ENCODE results near the gene SMYD3. TPM values are rescaled to one million over a fixed set of nuclear protein-coding genes. Genes with fewer than 3 reads are reported as not detected.

Gene SMYD3
- total RNA-seq, 1 donor from 2014 or later, result 0.32 TPM

DNA sequence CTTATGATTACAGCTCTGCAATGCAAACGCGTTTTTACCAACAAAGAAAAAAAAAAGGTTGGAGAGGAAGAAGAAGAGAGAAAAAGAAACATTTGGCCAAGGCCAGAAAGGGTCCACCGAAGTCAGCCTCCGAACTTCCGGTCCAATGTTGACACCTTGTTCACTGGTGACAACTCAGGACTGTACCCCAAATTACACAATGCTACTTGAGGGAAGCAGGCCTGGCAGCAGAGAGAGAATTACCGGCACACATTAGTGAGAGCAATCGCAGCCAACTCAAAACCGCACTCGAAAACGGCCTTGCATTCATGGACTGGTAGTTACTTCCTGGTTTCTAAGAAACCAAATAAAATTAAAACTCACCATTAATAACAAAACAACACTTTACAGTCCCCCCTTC, 699.8 kb downstream of the SMYD3 start:
- Histone ChIP-seq H3K4me3 (no peak overlapping the region), H3K27ac (no peak overlapping the region), H3K27me3 (no peaks in the 10 kb centered on the region), H3K9me3 (no peaks in the 10 kb centered on the region), H3K36me3 (no peaks in the 10 kb centered on the region), H3K4me1 (no peaks in the 10 kb centered on the region)
- intact Hi-C loops (cut with DNase I), result no loop called here
- TF ChIP-seq, protein P1, sequence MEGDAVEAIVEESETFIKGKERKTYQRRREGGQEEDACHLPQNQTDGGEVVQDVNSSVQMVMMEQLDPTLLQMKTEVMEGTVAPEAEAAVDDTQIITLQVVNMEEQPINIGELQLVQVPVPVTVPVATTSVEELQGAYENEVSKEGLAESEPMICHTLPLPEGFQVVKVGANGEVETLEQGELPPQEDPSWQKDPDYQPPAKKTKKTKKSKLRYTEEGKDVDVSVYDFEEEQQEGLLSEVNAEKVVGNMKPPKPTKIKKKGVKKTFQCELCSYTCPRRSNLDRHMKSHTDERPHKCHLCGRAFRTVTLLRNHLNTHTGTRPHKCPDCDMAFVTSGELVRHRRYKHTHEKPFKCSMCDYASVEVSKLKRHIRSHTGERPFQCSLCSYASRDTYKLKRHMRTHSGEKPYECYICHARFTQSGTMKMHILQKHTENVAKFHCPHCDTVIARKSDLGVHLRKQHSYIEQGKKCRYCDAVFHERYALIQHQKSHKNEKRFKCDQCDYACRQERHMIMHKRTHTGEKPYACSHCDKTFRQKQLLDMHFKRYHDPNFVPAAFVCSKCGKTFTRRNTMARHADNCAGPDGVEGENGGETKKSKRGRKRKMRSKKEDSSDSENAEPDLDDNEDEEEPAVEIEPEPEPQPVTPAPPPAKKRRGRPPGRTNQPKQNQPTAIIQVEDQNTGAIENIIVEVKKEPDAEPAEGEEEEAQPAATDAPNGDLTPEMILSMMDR (IDR thresholded peaks at IDR 0.05), result no peak
- DNase-seq (ENCODE audit: low spot score in 2 of 2), result no peak

DNA sequence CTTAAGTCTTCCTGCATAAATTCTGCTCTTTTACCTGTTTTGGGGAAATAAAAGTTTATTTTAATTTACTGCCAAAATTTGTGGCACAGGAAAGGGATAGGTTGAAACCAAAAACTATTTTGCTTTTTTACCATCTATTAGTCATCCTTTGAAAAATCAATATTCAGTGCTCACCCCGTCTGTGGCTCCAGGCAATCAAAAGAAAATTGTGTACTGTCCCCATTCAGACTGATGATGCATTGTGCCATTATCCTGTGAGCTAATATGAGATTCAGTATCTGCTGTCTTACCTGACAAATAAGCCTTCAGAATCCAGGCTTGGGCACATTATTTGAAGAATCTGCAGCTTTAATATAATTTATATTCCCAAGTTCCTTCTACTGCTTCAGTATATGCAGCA, 701.5 kb downstream of the SMYD3 start:
- Histone ChIP-seq H3K36me3 (no peaks in the 10 kb centered on the region), H3K4me3 (no peak overlapping the region), H3K9me3 (no peaks in the 10 kb centered on the region), H3K4me1 (no peaks in the 10 kb centered on the region), H3K27me3 (no peaks in the 10 kb centered on the region), H3K27ac (no peak overlapping the region)
- no peak for DNase-seq (ENCODE audit: low spot score in 2 of 2)
- intact Hi-C loops (cut with DNase I), result no loop called here
- TF ChIP-seq, protein P1 (IDR thresholded peaks at IDR 0.05), result no peak

DNA sequence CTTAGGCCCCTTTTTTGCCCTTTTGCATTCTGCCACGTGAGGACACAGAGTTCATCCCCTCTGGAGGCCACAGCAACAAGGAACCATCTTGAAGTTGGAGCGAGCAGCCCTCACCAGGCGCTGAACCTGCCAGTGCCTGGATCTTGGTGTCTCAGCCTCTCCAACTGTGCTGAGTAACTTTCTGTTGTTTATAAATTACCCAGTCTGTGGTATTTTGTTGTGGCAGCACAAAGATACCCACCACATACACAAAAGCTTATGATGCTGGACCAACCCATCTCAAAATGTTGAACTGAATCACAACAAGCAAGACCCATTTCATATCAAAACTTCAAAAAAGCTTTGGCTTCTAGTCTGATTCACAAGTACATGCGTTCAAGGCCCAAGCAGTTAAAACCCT, 702.4 kb downstream of the SMYD3 start:
- Histone ChIP-seq H3K9me3 (no peaks in the 10 kb centered on the region), H3K4me1 (no peaks in the 10 kb centered on the region), H3K27ac (no peak overlapping the region), H3K36me3 (no peaks in the 10 kb centered on the region), H3K27me3 (no peaks in the 10 kb centered on the region), H3K4me3 (no peak overlapping the region)
- TF ChIP-seq, protein P1 (IDR thresholded peaks at IDR 0.05), result no peak
- no peak for DNase-seq (ENCODE audit: low spot score in 2 of 2)
- intact Hi-C loops (cut with DNase I), result no loop called here

GRCh38 chr1:245803666-245804037, 703.4 kb downstream of the SMYD3 start:
- Histone ChIP-seq H3K4me3 (no peak overlapping the region), H3K36me3 (no peaks in the 10 kb centered on the region), H3K9me3 (no peaks in the 10 kb centered on the region), H3K4me1 (no peaks in the 10 kb centered on the region), H3K27me3 (no peaks in the 10 kb centered on the region), H3K27ac (no peak overlapping the region)
- intact Hi-C loops (cut with DNase I), result no loop called here
- no peak for DNase-seq (ENCODE audit: low spot score in 2 of 2)
- TF ChIP-seq, protein P1 (IDR thresholded peaks at IDR 0.05), result no peak

- no peaks in the 10 kb centered on the region for H3K4me1 ChIP-seq
- H3K27ac ChIP-seq, result no peak overlapping the region
- intact Hi-C loops (cut with DNase I), result no loop called here
- no peak for DNase-seq (ENCODE audit: low spot score in 2 of 2)
- H3K36me3 ChIP-seq, result no peaks in the 10 kb centered on the region
- no peaks in the 10 kb centered on the region for H3K27me3 ChIP-seq
- TF ChIP-seq, protein P1 (IDR thresholded peaks at IDR 0.05), result no peak
- H3K4me3 ChIP-seq, result no peak overlapping the region
- no peaks in the 10 kb centered on the region for H3K9me3 ChIP-seq
These were observed 704.0 kb downstream of the SMYD3 start for GRCh38 chr1:245802941-245803665.
